Naive thymus-derived CD4-positive, alpha-beta T cell (primary cell): ENCODE data around the gene YKT6. TPM values are rescaled to one million over a fixed set of nuclear protein-coding genes. Genes with fewer than 3 reads are reported as not detected.

Experiments used
- ATAC-seq: fragments of 150-1000 bp; cut with Tn5 transposase; 2 replicates; pipeline ENCODE4 v1.10.0; 2021; ENCODE audit warnings: mild to moderate bottlenecking, moderate library complexity
- CTCF ChIA-PET: fragments of 350-600 bp; sonication (Branson Sonifier 250); formaldehyde crosslinking; loops from one replicate; lab custom pipeline; 2021; ENCODE audit warnings: antibody characterized with exemption; lab: Charles Lee
- POLR2A ChIA-PET: fragments of 350-600 bp; sonication (Branson Sonifier 250); formaldehyde crosslinking; loops from one replicate; lab custom pipeline; 2021; ENCODE audit warnings: antibody characterized with exemption, inconsistent platforms; lab: Charles Lee
- DNase-seq, 9 donors: peaks; one replicate each; pipeline versions ENCODE4 v3.0.0 to v3.0.0-alpha.2; 2020 to 2022; ENCODE audit warnings: mixed read lengths in 1 of 9
- H3K27ac ChIP-seq: one replicate; pipeline ENCODE4 v1.7.0; 2013; ENCODE audit warnings: mild to moderate bottlenecking, low read depth, low read length, moderate library complexity
- H3K27me3 ChIP-seq, 2 donors: one replicate each; pipeline ENCODE4 v1.7.0; 2013; ENCODE audit warnings: low read length in 2 of 2, mild to moderate bottlenecking in 2 of 2, moderate library complexity in 2 of 2; ENCODE audit not compliant: control insufficient read depth in 2 of 2, insufficient read depth in 2 of 2
- H3K36me3 ChIP-seq, 3 experiments: 1 replicate in 2 of 3; 2 replicates in 1 of 3; pipeline ENCODE4 v1.7.0; 2013; ENCODE audit warnings: low read length in 3 of 3, mild to moderate bottlenecking in 3 of 3, moderate library complexity in 1 of 3; ENCODE audit not compliant: insufficient read depth in 3 of 3, control insufficient read depth in 2 of 3
- H3K4me1 ChIP-seq, 2 donors: one replicate each; pipeline ENCODE4 v1.7.0; 2013; ENCODE audit warnings: low read length in 2 of 2, mild to moderate bottlenecking in 2 of 2, moderate library complexity in 1 of 2; ENCODE audit not compliant: control insufficient read depth in 2 of 2, insufficient read depth in 2 of 2
- H3K4me3 ChIP-seq: 2 replicates; pipeline ENCODE4 v1.7.0; 2013; ENCODE audit warnings: mild to moderate bottlenecking, low read length
- H3K9me3 ChIP-seq, 3 experiments: 1 replicate in 2 of 3; 2 replicates in 1 of 3; pipeline ENCODE4 v1.7.0; 2013; ENCODE audit warnings: low read length in 3 of 3; ENCODE audit not compliant: control insufficient read depth in 2 of 3
- H3K27ac Mint-ChIP-seq, 9 donors: one replicate each; pipeline ENCODE4 v1.8.0; 2020 to 2022; ENCODE audit warnings: mixed read lengths in 9 of 9, mild to moderate bottlenecking in 8 of 9, moderate library complexity in 5 of 9, inconsistent platforms in 2 of 9
- H3K27me3 Mint-ChIP-seq, 5 donors: one replicate each; pipeline ENCODE4 v1.8.0; 2021 to 2022; ENCODE audit warnings: mixed read lengths in 5 of 5, mild to moderate bottlenecking in 1 of 5
- H3K36me3 Mint-ChIP-seq, 5 donors: one replicate each; pipeline ENCODE4 v1.8.0; 2020 to 2022; ENCODE audit warnings: mixed read lengths in 5 of 5, mild to moderate bottlenecking in 3 of 5, inconsistent platforms in 1 of 5
- H3K4me1 Mint-ChIP-seq, 7 donors: one replicate each; pipeline ENCODE4 v1.8.0; 2020 to 2022; ENCODE audit warnings: mixed read lengths in 7 of 7, mild to moderate bottlenecking in 3 of 7, inconsistent platforms in 1 of 7
- H3K4me3 Mint-ChIP-seq, 10 donors: one replicate each; pipeline ENCODE4 v1.8.0; 2020 to 2022; ENCODE audit warnings: mild to moderate bottlenecking in 10 of 10, mixed read lengths in 10 of 10, moderate library complexity in 6 of 10, inconsistent platforms in 2 of 10
- H3K9me3 Mint-ChIP-seq, 11 donors: one replicate each; pipeline ENCODE4 v1.8.0; 2020 to 2022; ENCODE audit warnings: mixed read lengths in 11 of 11, mild to moderate bottlenecking in 4 of 11, inconsistent platforms in 1 of 11, moderate library complexity in 1 of 11
- intact Hi-C, 2 donors: fragments of 100-400 bp; cut with micrococcal nuclease; formaldehyde crosslinking; loops; one replicate each; pipeline ENCODE4 v1.15.1; 2023
- polyA plus RNA-seq, 2 donors: library from polyadenylated mRNA; unstranded; fragments of 300-500 nt; fragmentation: Illumina TruSeq; gene quantifications; one replicate each; pipeline ENCODE4 v1.2.3, GENCODE V29; 2021
- total RNA-seq, 6 experiments: library from RNA in 5 of 6; stranded (reverse) in 5 of 6; gene quantifications; 1 replicate in 5 of 6; 2 replicates in 1 of 6; pipeline ENCODE4 v1.2.3 and lab custom pipeline; 2021 to 2026

The YKT6 gene
- total and polyA plus RNA-seq, 7 experiments from 2014 or later: 32.6 to 80.9 (median 59.9) TPM

GRCh38 chr7:44258423-44258760 lies 57.6 kb downstream of the YKT6 start:
- Histone ChIP-seq H3K27me3 (no peaks in the 10 kb centered on the region), H3K4me3 (peak overlapping the region; percentile 10), H3K36me3 (no peaks in the 10 kb centered on the region), H3K4me1 (peaks cover 17 to 20% of the 10 kb centered on the region in 2 donors), H3K27ac (peak overlapping the region; percentile 79), H3K9me3 (no peaks in the 10 kb centered on the region)
- peaks cover 13 to 29% (median 26%) of the 10 kb centered on the region in 7 donors for H3K4me1 Mint-ChIP-seq
- ATAC-seq (no peak), DNase-seq (no peak)
- H3K36me3 Mint-ChIP-seq: peaks cover 0 to 4% (median 0%) of the 10 kb centered on the region in 5 donors
- H3K27me3 Mint-ChIP-seq: no peaks in the 10 kb centered on the region
- POLR2A ChIA-PET: interaction anchor here (1.5 to 2.0 kb wide), 2 partner anchors 57 to 232 kb away, joined by 10 to 12 read pairs; partner anchors contain the start of genes NUDCD3 and YKT6
- CTCF ChIA-PET: interaction anchor here (1.6 kb wide), 1 partner anchor 17 kb away, joined by 7 read pairs; no protein-coding TSS in a partner anchor
- H3K9me3 Mint-ChIP-seq: peaks cover 0 to 6% (median 0%) of the 10 kb centered on the region in 11 donors
- peak overlapping the region; percentile 82 to 96 (median 94) for H3K27ac Mint-ChIP-seq
- intact Hi-C loops: loop anchor here in 1 of 2 donors (1.0 to 5.0 kb wide), 3 partner anchors 58 to 589 kb away; partner anchors contain the start of genes H2AZ2 and YKT6
- peak overlapping the region; percentile 22 to 87 (median 75) for H3K4me3 Mint-ChIP-seq

- ChIA-PET CTCF (interaction anchor here (1.6 kb wide), 1 partner anchor 18 kb away, joined by 7 read pairs; no protein-coding TSS in a partner anchor), POLR2A (interaction anchor here (1.5 to 2.0 kb wide), 2 partner anchors 58 to 231 kb away, joined by 10 to 12 read pairs; partner anchors contain the start of genes NUDCD3 and YKT6)
- no peaks in the 10 kb centered on the region for H3K27me3 Mint-ChIP-seq
- H3K4me3 ChIP-seq: no peak overlapping the region
- H3K4me1 Mint-ChIP-seq: peaks cover 13 to 29% (median 26%) of the 10 kb centered on the region in 7 donors
- peaks cover 0 to 4% (median 0%) of the 10 kb centered on the region in 5 donors for H3K36me3 Mint-ChIP-seq
- H3K9me3 ChIP-seq: no peaks in the 10 kb centered on the region
- ATAC-seq: no peak
- peaks cover 17 to 20% of the 10 kb centered on the region in 2 donors for H3K4me1 ChIP-seq
- DNase-seq: no peak
- no peaks in the 10 kb centered on the region for H3K36me3 ChIP-seq
- H3K9me3 Mint-ChIP-seq: peaks cover 0 to 6% (median 0%) of the 10 kb centered on the region in 11 donors
- peak overlapping the region in 3 of 10 donors; percentile 64 to 81 (median 79) for H3K4me3 Mint-ChIP-seq
- peak overlapping the region; percentile 40 to 96 (median 94) for H3K27ac Mint-ChIP-seq
- intact Hi-C loops: loop anchor here in 1 of 2 donors (1.0 to 5.0 kb wide), 3 partner anchors 59 to 588 kb away; partner anchors contain the start of genes H2AZ2 and YKT6
- H3K27me3 ChIP-seq: no peaks in the 10 kb centered on the region
- peak overlapping the region; percentile 79 for H3K27ac ChIP-seq
Observed at GRCh38 chr7:44258865-44259546, 58.2 kb downstream of the YKT6 start.

GRCh38 chr7:44259547-44260457 lies 59.0 kb downstream of the YKT6 start:
- intact Hi-C loops: loop anchor here in 1 of 2 donors (5.0 kb wide), 2 partner anchors 217 to 587 kb away; partner anchors contain the start of gene H2AZ2
- peaks cover 17 to 20% of the 10 kb centered on the region in 2 donors for H3K4me1 ChIP-seq
- H3K9me3 ChIP-seq: no peaks in the 10 kb centered on the region
- Mint-ChIP-seq H3K4me1 (peaks cover 13 to 29% (median 26%) of the 10 kb centered on the region in 7 donors), H3K36me3 (peaks cover 0 to 4% (median 0%) of the 10 kb centered on the region in 5 donors), H3K27me3 (no peaks in the 10 kb centered on the region), H3K4me3 (peak overlapping the region in 2 of 10 donors; percentile 25 to 45), H3K27ac (peak overlapping the region in 7 of 9 donors; percentile 58 to 78 (median 70)), H3K9me3 (peaks cover 0 to 1% (median 0%) of the 10 kb centered on the region in 11 donors)
- no peaks in the 10 kb centered on the region for H3K36me3 ChIP-seq
- ChIA-PET POLR2A (interaction anchor here (2.0 kb wide), 1 partner anchor 59 kb away, joined by 12 read pairs; the partner anchor contains the start of gene YKT6), CTCF (no interaction called here)
- no peaks in the 10 kb centered on the region for H3K27me3 ChIP-seq
- ATAC-seq (no peak), DNase-seq (no peak)
- H3K27ac ChIP-seq: no peak overlapping the region
- no peak overlapping the region for H3K4me3 ChIP-seq

DNA sequence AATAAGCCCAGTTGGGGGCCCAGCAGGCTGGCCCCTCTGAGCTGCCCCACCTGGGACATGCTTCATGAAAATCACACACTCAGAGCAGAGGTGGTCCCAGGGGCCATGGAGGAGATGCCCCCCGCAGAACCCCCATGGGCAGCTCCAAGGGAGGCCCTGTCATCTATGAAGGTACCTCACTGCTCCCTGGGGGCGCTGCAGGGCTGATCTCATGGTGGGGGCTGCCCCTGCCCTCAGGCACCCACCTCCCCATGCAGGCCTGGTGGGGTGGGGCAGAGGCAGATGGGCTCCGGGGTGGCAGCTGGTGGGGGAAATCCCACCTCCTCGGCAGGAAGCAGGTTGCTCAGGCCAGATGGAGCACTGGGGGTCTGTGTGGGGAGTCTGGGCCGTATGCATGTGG lies 60.5 kb downstream of the YKT6 start:
- ChIA-PET CTCF (no interaction called here), POLR2A (no interaction called here)
- H3K27ac ChIP-seq: no peak overlapping the region
- Mint-ChIP-seq H3K4me1 (peaks cover 13 to 29% (median 25%) of the 10 kb centered on the region in 7 donors), H3K27ac (peak overlapping the region in 1 of 9 donors; percentile 32), H3K27me3 (no peaks in the 10 kb centered on the region), H3K36me3 (peaks cover 0 to under 1% (median 0%) of the 10 kb centered on the region in 5 donors), H3K4me3 (peak overlapping the region in 1 of 10 donors; percentile 48), H3K9me3 (no peaks in the 10 kb centered on the region)
- ATAC-seq (no peak), DNase-seq (no peak)
- peaks cover 17 to 20% of the 10 kb centered on the region in 2 donors for H3K4me1 ChIP-seq
- H3K27me3 ChIP-seq: no peaks in the 10 kb centered on the region
- intact Hi-C loops: no loop called here
- no peaks in the 10 kb centered on the region for H3K9me3 ChIP-seq
- no peaks in the 10 kb centered on the region for H3K36me3 ChIP-seq
- H3K4me3 ChIP-seq: no peak overlapping the region

- H3K27ac Mint-ChIP-seq: no peak overlapping the region
- H3K36me3 Mint-ChIP-seq: no peaks in the 10 kb centered on the region
- Histone ChIP-seq H3K36me3 (no peaks in the 10 kb centered on the region), H3K4me1 (peaks cover 17 to 20% of the 10 kb centered on the region in 2 donors), H3K27me3 (no peaks in the 10 kb centered on the region), H3K4me3 (no peak overlapping the region), H3K27ac (no peak overlapping the region), H3K9me3 (no peaks in the 10 kb centered on the region)
- H3K9me3 Mint-ChIP-seq: no peaks in the 10 kb centered on the region
- intact Hi-C loops: no loop called here
- ATAC-seq (no peak), DNase-seq (no peak)
- H3K4me3 Mint-ChIP-seq: no peak overlapping the region
- CTCF ChIA-PET: no interaction called here
- POLR2A ChIA-PET: no interaction called here
- peaks cover 13 to 29% (median 25%) of the 10 kb centered on the region in 7 donors for H3K4me1 Mint-ChIP-seq
- H3K27me3 Mint-ChIP-seq: no peaks in the 10 kb centered on the region
Observed at GRCh38 chr7:44262031-44262430, 61.3 kb downstream of the YKT6 start.
